Naive thymus-derived CD4-positive, alpha-beta T cell (primary cell): ENCODE measurements around the gene DNAJC1. TPM values are rescaled to one million over a fixed set of nuclear protein-coding genes. Genes with fewer than 3 reads are reported as not detected.

ENCODE experiments used
- ATAC-seq: fragments of 150-1000 bp; cut with Tn5 transposase; 2 replicates; pipeline ENCODE4 v1.10.0; 2021; ENCODE audit warnings: mild to moderate bottlenecking, moderate library complexity
- CTCF ChIA-PET: fragments of 350-600 bp; sonication (Branson Sonifier 250); formaldehyde crosslinking; loops from one replicate; lab custom pipeline; 2021; ENCODE audit warnings: antibody characterized with exemption; lab: Charles Lee
- POLR2A ChIA-PET: fragments of 350-600 bp; sonication (Branson Sonifier 250); formaldehyde crosslinking; loops from one replicate; lab custom pipeline; 2021; ENCODE audit warnings: antibody characterized with exemption, inconsistent platforms; lab: Charles Lee
- DNase-seq, 9 donors: peaks; one replicate each; pipeline versions ENCODE4 v3.0.0 to v3.0.0-alpha.2; 2020 to 2022; ENCODE audit warnings: mixed read lengths in 1 of 9
- H3K27ac ChIP-seq: one replicate; pipeline ENCODE4 v1.7.0; 2013; ENCODE audit warnings: mild to moderate bottlenecking, low read depth, low read length, moderate library complexity
- H3K27me3 ChIP-seq, 2 donors: one replicate each; pipeline ENCODE4 v1.7.0; 2013; ENCODE audit warnings: low read length in 2 of 2, mild to moderate bottlenecking in 2 of 2, moderate library complexity in 2 of 2; ENCODE audit not compliant: control insufficient read depth in 2 of 2, insufficient read depth in 2 of 2
- H3K36me3 ChIP-seq, 3 experiments: 1 replicate in 2 of 3; 2 replicates in 1 of 3; pipeline ENCODE4 v1.7.0; 2013; ENCODE audit warnings: low read length in 3 of 3, mild to moderate bottlenecking in 3 of 3, moderate library complexity in 1 of 3; ENCODE audit not compliant: insufficient read depth in 3 of 3, control insufficient read depth in 2 of 3
- H3K4me1 ChIP-seq, 2 donors: one replicate each; pipeline ENCODE4 v1.7.0; 2013; ENCODE audit warnings: low read length in 2 of 2, mild to moderate bottlenecking in 2 of 2, moderate library complexity in 1 of 2; ENCODE audit not compliant: control insufficient read depth in 2 of 2, insufficient read depth in 2 of 2
- H3K4me3 ChIP-seq: 2 replicates; pipeline ENCODE4 v1.7.0; 2013; ENCODE audit warnings: mild to moderate bottlenecking, low read length
- H3K9me3 ChIP-seq, 3 experiments: 1 replicate in 2 of 3; 2 replicates in 1 of 3; pipeline ENCODE4 v1.7.0; 2013; ENCODE audit warnings: low read length in 3 of 3; ENCODE audit not compliant: control insufficient read depth in 2 of 3
- H3K27ac Mint-ChIP-seq, 9 donors: one replicate each; pipeline ENCODE4 v1.8.0; 2020 to 2022; ENCODE audit warnings: mixed read lengths in 9 of 9, mild to moderate bottlenecking in 8 of 9, moderate library complexity in 5 of 9, inconsistent platforms in 2 of 9
- H3K27me3 Mint-ChIP-seq, 5 donors: one replicate each; pipeline ENCODE4 v1.8.0; 2021 to 2022; ENCODE audit warnings: mixed read lengths in 5 of 5, mild to moderate bottlenecking in 1 of 5
- H3K36me3 Mint-ChIP-seq, 5 donors: one replicate each; pipeline ENCODE4 v1.8.0; 2020 to 2022; ENCODE audit warnings: mixed read lengths in 5 of 5, mild to moderate bottlenecking in 3 of 5, inconsistent platforms in 1 of 5
- H3K4me1 Mint-ChIP-seq, 7 donors: one replicate each; pipeline ENCODE4 v1.8.0; 2020 to 2022; ENCODE audit warnings: mixed read lengths in 7 of 7, mild to moderate bottlenecking in 3 of 7, inconsistent platforms in 1 of 7
- H3K4me3 Mint-ChIP-seq, 10 donors: one replicate each; pipeline ENCODE4 v1.8.0; 2020 to 2022; ENCODE audit warnings: mild to moderate bottlenecking in 10 of 10, mixed read lengths in 10 of 10, moderate library complexity in 6 of 10, inconsistent platforms in 2 of 10
- H3K9me3 Mint-ChIP-seq, 11 donors: one replicate each; pipeline ENCODE4 v1.8.0; 2020 to 2022; ENCODE audit warnings: mixed read lengths in 11 of 11, mild to moderate bottlenecking in 4 of 11, inconsistent platforms in 1 of 11, moderate library complexity in 1 of 11
- intact Hi-C, 2 donors: fragments of 100-400 bp; cut with micrococcal nuclease; formaldehyde crosslinking; loops; one replicate each; pipeline ENCODE4 v1.15.1; 2023
- polyA plus RNA-seq, 2 donors: library from polyadenylated mRNA; unstranded; fragments of 300-500 nt; fragmentation: Illumina TruSeq; gene quantifications; one replicate each; pipeline ENCODE4 v1.2.3, GENCODE V29; 2021
- total RNA-seq, 6 experiments: library from RNA in 5 of 6; stranded (reverse) in 5 of 6; gene quantifications; 1 replicate in 5 of 6; 2 replicates in 1 of 6; pipeline ENCODE4 v1.2.3 and lab custom pipeline; 2021 to 2026

Gene DNAJC1
- total and polyA plus RNA-seq, 7 experiments from 2014 or later, result 9.4 to 23.9 (median 12.1) TPM

DNA sequence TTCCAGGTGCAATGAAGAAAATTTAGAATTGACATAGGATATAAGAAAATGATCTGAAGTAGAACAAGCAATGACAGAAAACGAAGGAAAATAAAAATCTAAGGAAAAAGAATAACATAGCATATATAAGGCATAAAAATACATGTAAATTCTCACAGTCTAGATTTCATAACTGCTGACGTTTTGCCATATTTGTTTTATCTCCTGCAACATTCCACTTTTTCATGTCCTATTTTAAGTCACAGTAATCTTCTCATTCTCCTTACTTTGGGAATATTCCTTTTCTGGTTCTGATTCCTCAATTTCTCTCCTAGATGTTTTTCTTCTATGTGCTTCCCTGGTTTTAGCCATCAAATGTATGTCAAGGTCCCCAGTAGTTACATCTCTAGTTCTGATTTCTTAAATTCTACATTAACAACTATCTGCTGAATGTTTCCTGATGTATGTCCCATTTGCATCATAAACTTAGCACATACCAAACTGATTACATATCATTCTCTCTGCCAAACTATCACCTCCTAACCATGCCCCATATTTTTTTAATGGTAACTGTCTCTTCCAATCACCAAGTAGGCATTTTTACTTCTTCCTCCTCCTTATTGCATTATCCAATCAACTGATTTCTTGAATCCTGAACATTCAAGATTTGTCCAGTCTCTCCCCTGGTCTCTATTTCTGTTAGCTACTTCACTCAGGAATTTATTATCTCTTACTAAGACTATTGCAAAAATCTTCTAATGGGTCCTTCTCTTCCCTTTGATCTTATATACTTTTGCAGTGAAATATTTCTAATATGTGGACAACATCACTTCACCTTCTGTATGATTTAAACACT lies 171.3 kb downstream of the DNAJC1 start:
- Mint-ChIP-seq H3K4me1 (peaks cover 0 to 5% (median 0%) of the 10 kb centered on the region in 7 donors), H3K36me3 (peaks cover 27 to 55% (median 43%) of the 10 kb centered on the region in 5 donors), H3K27ac (peak overlapping the region in 2 of 9 donors; percentile 22 to 48), H3K27me3 (no peaks in the 10 kb centered on the region), H3K4me3 (no peak overlapping the region), H3K9me3 (peaks cover 9 to 86% (median 46%) of the 10 kb centered on the region in 11 donors)
- intact Hi-C loops, result no loop called here
- Histone ChIP-seq H3K27ac (no peak overlapping the region), H3K4me3 (no peak overlapping the region), H3K27me3 (no peaks in the 10 kb centered on the region), H3K36me3 (no peaks in the 10 kb centered on the region), H3K9me3 (peaks cover 0 to 11% (median 5%) of the 10 kb centered on the region in 3 experiments), H3K4me1 (no peaks in the 10 kb centered on the region)
- ATAC-seq (no peak), DNase-seq (no peak)
- POLR2A ChIA-PET, result no interaction called here
- CTCF ChIA-PET, result interaction anchor here (0.6 kb wide), 1 partner anchor 116 kb away, joined by 3 read pairs; no protein-coding TSS in a partner anchor

DNA sequence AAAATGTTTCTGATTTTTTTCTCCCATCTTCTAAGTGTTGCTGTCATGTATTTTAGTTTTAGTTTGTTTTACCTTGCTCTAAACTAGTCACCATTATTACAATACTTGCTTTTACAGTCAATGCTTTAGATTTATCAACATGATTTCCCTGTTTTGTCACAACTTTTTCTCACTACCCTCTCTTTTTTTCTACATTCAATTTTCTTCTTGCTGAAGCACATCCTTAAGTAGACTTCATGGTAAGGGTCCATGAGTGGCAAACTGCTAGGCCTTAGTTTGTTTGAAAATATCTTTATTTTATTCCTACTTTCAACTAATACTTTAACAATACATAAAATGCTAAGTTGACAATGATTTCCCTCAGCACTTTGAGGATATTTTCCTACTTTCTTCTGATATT lies 173.5 kb downstream of the DNAJC1 start:
- ChIA-PET POLR2A (no interaction called here), CTCF (no interaction called here)
- Histone ChIP-seq H3K27me3 (no peaks in the 10 kb centered on the region), H3K36me3 (no peaks in the 10 kb centered on the region), H3K4me3 (no peak overlapping the region), H3K9me3 (peaks cover 0 to 25% (median 9%) of the 10 kb centered on the region in 3 experiments), H3K4me1 (no peaks in the 10 kb centered on the region), H3K27ac (no peak overlapping the region)
- H3K4me1 Mint-ChIP-seq, result peaks cover 0 to 5% (median 0%) of the 10 kb centered on the region in 7 donors
- H3K4me3 Mint-ChIP-seq, result no peak overlapping the region
- H3K27ac Mint-ChIP-seq, result no peak overlapping the region
- peaks cover 27 to 65% (median 48%) of the 10 kb centered on the region in 5 donors for H3K36me3 Mint-ChIP-seq
- peaks cover 8 to 87% (median 51%) of the 10 kb centered on the region in 11 donors for H3K9me3 Mint-ChIP-seq
- DNase-seq (no peak), ATAC-seq (no peak)
- H3K27me3 Mint-ChIP-seq, result no peaks in the 10 kb centered on the region
- intact Hi-C loops, result no loop called here

DNA sequence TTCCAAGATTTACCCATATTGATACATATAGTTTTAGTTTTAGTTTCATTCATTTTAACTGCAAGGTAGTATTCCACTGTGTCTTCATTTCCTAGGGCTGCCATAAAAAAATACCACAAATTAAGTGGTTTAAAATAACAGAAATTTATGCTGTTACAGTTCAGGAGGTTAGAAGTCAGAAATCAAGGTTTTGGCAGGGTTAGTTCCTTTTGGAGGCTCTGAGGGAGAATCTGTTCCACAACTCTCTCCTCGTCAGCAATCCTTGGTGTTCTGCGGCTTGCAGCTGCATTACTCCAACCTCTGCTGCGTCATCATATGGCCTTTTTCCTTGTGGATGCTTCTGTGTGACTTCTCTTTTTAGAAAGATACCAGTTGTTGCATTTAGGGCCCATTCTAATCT lies 176.2 kb downstream of the DNAJC1 start:
- Mint-ChIP-seq H3K27me3 (no peaks in the 10 kb centered on the region), H3K9me3 (peaks cover 8 to 72% (median 41%) of the 10 kb centered on the region in 11 donors), H3K4me3 (no peak overlapping the region), H3K4me1 (peaks cover 0 to 5% (median 0%) of the 10 kb centered on the region in 7 donors), H3K36me3 (peaks cover 30 to 62% (median 43%) of the 10 kb centered on the region in 5 donors), H3K27ac (no peak overlapping the region)
- Histone ChIP-seq H3K36me3 (no peaks in the 10 kb centered on the region), H3K27me3 (no peaks in the 10 kb centered on the region), H3K4me1 (no peaks in the 10 kb centered on the region), H3K9me3 (peaks cover 0 to 25% (median 10%) of the 10 kb centered on the region in 3 experiments), H3K27ac (no peak overlapping the region), H3K4me3 (no peak overlapping the region)
- no peak for DNase-seq
- intact Hi-C loops, result no loop called here
- POLR2A ChIA-PET, result no interaction called here
- ATAC-seq, result no peak
- CTCF ChIA-PET, result no interaction called here

DNA sequence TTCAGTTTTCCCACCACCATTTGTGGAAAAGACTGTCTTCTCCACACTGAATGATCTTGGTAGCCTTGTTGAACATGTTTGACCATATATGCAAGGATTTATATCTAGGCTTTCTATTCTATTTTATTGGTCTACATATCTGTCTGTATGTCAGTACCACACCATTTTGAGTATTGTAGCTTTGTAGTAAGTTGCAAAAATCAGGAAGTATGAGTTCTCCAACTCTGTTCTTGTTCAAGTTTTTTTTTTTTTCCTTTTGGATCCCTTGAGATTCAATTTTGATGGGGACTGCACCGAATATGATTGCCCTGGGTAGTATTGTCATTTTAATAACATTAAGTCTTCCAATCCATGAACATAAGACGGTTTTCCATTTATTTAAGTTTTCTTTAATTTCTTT lies 176.8 kb downstream of the DNAJC1 start:
- Histone ChIP-seq H3K4me3 (no peak overlapping the region), H3K27me3 (no peaks in the 10 kb centered on the region), H3K4me1 (no peaks in the 10 kb centered on the region), H3K36me3 (no peaks in the 10 kb centered on the region), H3K9me3 (peaks cover 0 to 25% (median 10%) of the 10 kb centered on the region in 3 experiments), H3K27ac (no peak overlapping the region)
- ATAC-seq (no peak), DNase-seq (no peak)
- intact Hi-C loops, result no loop called here
- ChIA-PET CTCF (no interaction called here), POLR2A (interaction anchor here (0.6 to 1.0 kb wide), 2 partner anchors 86 to 155 kb away, joined by 3 read pairs; no protein-coding TSS in a partner anchor)
- Mint-ChIP-seq H3K4me1 (peaks cover 0 to 5% (median 0%) of the 10 kb centered on the region in 7 donors), H3K27me3 (no peaks in the 10 kb centered on the region), H3K27ac (no peak overlapping the region), H3K9me3 (peaks cover 8 to 68% (median 38%) of the 10 kb centered on the region in 11 donors), H3K4me3 (no peak overlapping the region), H3K36me3 (peaks cover 27 to 57% (median 43%) of the 10 kb centered on the region in 5 donors)

DNA sequence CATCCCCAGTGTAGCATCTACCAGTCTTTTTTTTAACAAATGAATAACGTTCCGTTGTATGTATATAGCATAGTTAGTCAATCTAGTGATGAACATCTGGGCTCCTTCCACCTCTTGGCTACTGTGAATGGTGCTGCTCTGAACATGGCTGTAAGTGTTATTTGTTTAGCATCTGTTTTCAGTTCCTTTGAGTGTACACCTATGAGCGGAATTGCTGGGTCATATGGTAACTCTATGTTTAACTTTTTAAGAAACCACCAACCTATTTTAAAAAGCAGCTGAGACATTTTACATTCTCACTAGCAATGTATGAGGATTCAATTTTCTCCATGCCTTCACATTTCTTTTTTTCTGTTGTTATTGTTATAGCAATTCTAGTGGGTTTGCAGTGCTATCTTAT lies 178.2 kb downstream of the DNAJC1 start:
- Mint-ChIP-seq H3K36me3 (peaks cover 27 to 51% (median 38%) of the 10 kb centered on the region in 5 donors), H3K27ac (no peak overlapping the region), H3K27me3 (no peaks in the 10 kb centered on the region), H3K4me3 (no peak overlapping the region), H3K9me3 (peaks cover 8 to 60% (median 34%) of the 10 kb centered on the region in 11 donors), H3K4me1 (no peaks in the 10 kb centered on the region)
- intact Hi-C loops, result no loop called here
- Histone ChIP-seq H3K27ac (no peak overlapping the region), H3K9me3 (peaks cover 0 to 24% (median 10%) of the 10 kb centered on the region in 3 experiments), H3K36me3 (no peaks in the 10 kb centered on the region), H3K27me3 (no peaks in the 10 kb centered on the region), H3K4me3 (no peak overlapping the region), H3K4me1 (no peaks in the 10 kb centered on the region)
- no peak for DNase-seq
- POLR2A ChIA-PET, result no interaction called here
- no peak for ATAC-seq
- CTCF ChIA-PET, result no interaction called here

DNA sequence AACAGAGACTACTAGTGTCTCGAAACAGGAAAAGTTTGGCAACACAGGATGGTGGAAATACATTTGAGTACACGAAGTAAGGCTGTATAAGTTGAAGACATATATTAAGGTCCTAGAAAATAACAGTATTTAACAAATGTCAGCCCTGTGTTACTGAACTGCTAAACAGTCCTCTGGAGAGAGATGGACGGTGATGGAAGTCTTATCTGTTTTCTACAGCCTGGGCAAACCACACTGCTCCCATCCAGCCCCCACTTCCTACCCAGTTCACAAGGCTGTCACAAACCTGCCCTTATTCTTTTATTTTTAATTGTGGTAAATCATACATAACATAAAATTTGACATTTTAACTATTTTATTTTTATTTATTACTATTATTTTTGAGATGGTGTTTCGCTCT lies 179.1 kb downstream of the DNAJC1 start:
- Histone ChIP-seq H3K9me3 (peaks cover 0 to 17% (median 10%) of the 10 kb centered on the region in 3 experiments), H3K27me3 (no peaks in the 10 kb centered on the region), H3K36me3 (no peaks in the 10 kb centered on the region), H3K4me3 (no peak overlapping the region), H3K4me1 (no peaks in the 10 kb centered on the region), H3K27ac (no peak overlapping the region)
- intact Hi-C loops, result no loop called here
- no peak overlapping the region for H3K4me3 Mint-ChIP-seq
- H3K9me3 Mint-ChIP-seq, result peaks cover 4 to 50% (median 28%) of the 10 kb centered on the region in 11 donors
- ChIA-PET POLR2A (no interaction called here), CTCF (no interaction called here)
- ATAC-seq, result no peak
- peaks cover 18 to 47% (median 29%) of the 10 kb centered on the region in 5 donors for H3K36me3 Mint-ChIP-seq
- H3K27ac Mint-ChIP-seq, result no peak overlapping the region
- no peaks in the 10 kb centered on the region for H3K4me1 Mint-ChIP-seq
- H3K27me3 Mint-ChIP-seq, result no peaks in the 10 kb centered on the region
- no peak for DNase-seq
